Activated CD4-positive, alpha-beta T cell treated with anti-CD3 and anti-CD28 coated beads for 48 hours (primary cell): ENCODE data around the gene TTLL9.
A peak's percentile ranks its signal among the peaks of the same experiment; 100 is the strongest.
"Not testable (repeated sequence)": the region's sequence is repeated elsewhere in the genome, so short reads cannot be mapped to it uniquely, and the experiment has no call there.

Source experiments
- DNase-seq: peaks from one replicate; pipeline ENCODE4 v3.0.0-alpha.2; 2020

TTLL9 gene, protein sequence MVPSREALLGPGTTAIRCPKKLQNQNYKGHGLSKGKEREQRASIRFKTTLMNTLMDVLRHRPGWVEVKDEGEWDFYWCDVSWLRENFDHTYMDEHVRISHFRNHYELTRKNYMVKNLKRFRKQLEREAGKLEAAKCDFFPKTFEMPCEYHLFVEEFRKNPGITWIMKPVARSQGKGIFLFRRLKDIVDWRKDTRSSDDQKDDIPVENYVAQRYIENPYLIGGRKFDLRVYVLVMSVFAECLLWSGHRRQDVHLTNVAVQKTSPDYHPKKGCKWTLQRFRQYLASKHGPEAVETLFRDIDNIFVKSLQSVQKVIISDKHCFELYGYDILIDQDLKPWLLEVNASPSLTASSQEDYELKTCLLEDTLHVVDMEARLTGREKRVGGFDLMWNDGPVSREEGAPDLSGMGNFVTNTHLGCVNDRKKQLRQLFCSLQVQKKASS

DNA sequence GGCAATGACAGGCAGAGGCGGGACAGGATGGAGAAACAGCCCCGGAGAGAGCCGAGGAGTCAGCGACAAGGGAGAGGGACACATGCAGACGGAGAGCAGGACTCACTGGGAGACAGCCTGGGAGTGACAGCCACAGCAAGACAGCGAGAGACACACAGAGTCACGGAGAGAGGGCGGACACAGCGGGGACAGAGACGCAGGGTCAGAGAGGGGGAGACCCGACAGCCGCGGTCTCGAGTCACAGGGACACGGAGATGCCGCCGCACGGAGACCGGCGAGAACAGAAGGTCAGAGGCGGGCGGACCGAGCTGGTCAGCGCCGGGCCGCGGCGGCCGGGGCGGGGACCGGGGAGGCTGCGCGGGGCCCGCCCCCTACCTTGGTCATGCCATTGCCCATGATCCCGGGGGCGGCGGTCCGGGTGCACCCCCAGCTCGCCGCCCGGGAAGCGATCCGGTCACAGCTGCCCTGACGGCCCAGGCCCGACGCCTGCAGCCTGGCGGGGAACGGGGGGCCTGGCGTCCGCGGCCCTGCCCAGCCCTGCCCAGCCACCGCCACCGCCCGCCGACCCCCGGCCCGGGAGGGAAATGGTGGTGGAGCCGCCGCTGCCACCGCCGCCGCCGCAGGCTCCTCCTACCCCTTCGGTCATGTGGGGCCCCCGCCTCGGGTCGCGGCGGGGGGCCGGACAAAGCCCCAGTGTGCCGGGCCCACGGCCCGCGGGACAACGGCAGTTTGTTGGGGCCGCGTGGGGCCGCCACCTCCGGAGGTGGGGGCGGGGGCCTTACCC is at the start of gene TTLL9, which contains the start of gene DUSP15:
TTLL9 (plus strand) TSS at position 693 of the 784 bp plus-strand sequence. CDS start 493 bp downstream, outside the sequence.
DUSP15 (minus strand) TSS at position 586 of the 784 bp plus-strand sequence; CDS start at position 396, 190 bp downstream.
- DNase-seq: peak; percentile 14

DNA sequence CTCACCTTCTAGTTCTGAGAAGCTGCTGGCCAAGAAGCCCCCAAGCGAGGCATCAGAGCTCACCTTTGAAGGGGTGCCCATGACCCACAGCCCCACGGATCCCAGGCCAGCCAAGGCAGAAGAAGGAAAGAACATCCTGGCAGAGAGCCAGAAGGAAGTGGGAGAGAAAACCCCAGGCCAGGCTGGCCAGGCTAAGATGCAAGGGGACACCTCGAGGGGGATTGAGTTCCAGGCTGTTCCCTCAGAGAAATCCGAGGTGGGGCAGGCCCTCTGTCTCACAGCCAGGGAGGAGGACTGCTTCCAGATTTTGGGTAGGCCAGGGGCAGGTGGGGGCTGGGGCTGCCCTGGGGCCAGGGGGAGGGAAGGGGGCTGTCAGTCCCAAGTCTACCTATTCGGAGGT is 49.0 kb upstream of the TTLL9 start:
- DNase-seq: no peak

DNA sequence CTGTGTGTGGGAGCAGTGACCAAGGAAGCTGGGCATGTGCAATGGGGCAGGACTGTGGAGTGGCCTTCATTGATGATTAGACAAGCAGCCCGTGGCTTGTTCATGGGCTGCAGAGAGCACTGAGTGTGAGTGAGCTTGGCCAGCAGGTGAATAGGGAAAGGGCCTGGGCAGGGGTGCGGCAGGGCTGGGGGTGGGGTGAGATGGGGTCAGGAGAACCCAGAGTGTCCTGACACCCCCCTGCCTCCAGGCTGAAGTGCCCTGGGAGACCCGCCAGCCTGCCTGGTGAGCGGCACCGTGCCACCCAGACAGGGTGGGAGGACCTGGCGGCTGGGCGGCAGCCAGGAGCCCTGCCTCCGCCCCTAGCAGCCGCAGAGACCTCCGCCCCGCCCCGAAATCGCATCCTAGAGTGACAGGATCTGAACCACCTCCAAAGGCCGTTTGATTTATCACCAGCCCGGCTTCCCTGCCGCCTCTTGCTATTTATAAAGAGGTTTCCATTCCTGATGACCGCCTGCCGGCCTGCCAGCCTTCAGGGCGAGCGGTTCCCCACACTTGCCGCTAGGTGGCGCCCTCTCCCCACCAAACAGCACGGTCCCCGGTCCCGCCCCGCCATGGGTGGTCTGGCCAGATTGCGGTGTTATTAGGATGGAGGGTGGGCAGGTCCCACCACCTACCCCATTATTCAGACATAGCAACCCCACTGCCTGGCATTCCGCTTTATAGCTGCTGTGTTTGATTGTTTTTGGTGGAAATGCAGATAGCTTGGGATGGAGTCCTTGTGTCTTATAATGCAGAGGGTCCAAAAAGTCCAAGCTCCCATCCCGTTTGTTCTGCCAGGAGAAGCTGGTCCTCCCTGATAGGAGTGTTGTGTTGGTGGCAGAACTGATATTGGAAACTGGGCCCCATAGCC is 47.8 kb upstream of the TTLL9 start:
- peak; percentile 81 for DNase-seq

DNA sequence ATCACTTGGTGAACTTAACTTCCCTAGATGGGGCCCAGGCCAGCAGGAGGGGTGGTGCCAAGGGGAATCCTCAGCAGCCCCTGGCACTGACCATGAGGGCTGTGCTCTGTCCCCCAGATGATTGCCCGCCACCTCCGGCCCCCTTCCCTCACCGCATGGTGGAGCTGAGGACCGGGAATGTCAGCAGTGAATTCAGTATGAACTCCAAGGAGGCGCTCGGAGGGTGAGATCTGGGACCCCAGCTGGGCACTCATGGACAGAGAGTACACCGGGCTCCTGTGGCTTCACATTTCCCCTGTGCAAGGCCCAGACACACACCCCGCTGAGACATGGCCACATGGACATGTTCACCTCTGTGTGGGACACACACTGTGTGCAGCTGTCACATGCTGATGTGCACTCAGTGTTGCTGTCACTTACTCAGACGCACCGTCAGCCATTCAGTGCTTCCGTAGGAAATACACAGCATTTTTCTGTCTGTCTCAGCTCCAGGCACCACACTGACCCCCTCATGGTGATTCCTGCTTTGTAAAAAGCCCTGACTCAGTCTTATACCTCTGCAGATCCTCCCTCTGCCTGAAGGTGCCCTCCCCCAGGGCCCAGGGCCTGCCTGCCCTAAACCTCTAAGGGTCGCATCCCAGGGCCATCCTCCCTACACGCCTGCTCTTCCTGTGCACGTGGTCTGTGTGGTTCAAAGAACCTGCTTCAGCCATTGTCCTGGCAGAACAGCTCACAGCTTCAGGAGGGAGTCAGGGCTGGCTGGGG is 46.9 kb upstream of the TTLL9 start:
- no peak for DNase-seq

DNA sequence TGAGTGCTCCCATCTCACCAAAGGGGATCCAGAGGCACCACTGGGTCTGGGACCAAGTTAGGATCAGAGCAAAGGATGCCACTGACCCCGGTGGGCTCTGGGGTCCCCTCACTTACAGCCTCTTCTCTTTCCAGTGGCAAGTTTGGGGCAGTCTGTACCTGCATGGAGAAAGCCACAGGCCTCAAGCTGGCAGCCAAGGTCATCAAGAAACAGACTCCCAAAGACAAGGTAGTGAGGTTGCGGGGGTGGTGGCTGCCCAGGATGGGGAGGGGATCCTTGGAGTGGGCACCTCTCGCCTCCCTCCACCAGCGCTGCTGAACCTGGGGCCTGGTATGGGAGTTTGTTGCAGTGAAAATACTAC is 46.3 kb upstream of the TTLL9 start:
- no peak for DNase-seq

DNA sequence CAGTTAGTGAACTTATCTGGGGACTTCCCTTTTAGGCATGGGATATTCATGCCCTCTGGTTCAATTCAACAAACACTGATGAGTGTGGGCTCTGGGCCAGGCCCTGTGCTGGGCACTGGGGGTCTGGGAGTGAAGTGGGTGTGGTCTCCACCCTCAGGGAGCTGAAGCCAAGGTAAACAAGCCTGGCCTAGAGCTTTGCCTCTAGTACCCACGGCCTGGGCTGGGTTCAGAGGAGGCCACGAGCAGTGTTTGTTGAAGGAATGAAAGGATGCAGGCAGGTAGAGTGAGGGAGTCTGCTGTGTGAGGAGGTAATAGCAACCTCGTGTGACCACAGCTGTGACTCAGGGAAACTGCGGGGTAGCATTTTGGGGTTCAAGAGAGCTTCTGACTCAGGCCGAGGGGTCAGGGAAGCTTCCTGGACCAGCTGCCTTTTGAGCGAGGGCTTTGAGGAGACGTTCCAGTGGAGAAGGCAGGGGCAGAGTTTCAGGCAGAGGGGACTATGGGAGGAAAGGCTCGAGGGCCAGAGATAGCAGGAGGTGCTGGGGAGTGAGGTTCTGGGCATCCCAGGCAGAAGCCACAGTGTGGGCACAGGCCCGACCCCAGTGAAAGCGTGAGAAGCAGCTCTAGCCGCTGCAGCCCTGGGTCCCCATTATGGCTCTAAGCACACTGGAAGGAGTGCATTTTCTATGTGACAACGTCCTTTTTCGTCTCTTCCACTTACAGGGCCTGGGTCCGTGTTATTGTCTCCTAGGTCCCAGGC is 45.7 kb upstream of the TTLL9 start:
- DNase-seq: no peak

DNA sequence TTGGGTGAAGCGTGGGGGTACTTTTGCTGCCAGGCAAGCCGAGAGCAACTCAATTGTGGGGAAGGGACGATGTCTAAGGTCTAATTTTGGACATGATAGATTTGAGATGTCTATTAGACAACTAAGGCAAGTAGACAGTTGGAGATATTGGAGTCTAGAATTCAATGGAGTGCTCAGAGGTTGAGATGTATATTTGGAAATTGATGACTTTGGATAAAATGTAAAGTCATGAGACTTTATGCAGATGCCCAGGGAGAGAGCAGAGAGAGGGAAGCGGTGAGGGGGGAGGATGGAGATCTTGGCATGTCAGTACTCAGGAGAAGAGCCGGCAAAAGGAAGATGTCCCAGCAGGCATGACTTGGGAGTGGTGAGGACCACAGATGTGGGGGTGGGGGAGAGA is 44.4 kb upstream of the TTLL9 start:
- DNase-seq: no peak

DNA sequence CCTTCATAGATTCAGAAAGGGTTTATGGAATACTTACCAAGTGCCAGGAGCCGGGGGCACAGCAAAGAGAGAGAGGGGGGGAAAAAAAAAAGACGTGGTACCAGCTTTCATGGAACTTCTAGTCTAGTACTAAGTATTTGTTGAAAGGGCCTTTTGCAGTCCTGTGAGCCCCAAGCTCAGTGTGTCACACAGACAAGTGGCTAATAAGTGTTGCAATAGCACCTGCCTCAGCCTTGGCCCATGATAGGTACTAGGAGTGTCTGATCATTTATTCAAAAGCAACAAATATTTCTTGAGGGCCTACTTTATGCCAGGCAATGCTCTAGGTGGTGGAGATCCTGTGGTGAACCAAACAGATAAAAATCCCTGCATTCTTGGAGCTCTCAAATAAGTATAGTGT is 43.4 kb upstream of the TTLL9 start:
- no peak for DNase-seq

DNA sequence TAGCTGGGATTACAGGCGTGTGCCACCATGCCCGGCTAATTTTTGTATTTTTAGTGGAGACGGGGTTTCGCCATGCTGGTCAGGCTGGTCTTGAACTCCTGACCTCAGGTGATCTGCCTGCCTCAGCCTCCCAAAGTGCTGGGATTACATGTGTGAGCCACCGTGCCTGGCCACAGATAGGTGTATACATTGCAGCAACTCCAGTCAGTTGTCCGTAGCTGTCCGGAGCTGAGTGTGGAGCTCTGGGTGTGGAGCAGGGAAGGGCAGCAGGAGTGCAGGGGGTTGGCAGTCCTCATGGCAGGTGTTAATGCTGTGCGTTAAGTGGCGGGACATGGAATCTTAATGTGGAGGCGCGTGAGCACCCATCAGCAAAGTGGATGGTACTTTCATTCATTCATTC is 42.4 kb upstream of the TTLL9 start:
- DNase-seq: not testable (repeated sequence)

DNA sequence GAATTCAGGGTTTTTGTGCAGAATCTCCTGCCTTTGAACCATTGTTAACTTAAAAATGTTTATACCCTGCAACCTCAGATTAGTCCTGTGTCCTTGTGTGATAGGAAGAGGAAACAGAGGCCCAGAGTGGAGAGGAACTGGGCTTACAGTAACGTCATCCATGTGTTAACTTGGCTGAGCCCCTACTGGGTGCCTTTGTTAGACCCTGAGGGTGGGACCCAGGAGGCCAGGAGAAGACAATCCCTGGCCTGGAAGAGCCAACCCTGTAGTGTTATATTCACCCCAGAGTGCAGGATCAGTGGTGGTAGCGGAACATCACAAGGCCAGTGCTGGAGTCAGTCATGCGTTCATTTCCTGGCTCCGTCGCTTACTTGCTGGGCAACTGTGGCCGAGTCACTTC is 40.7 kb upstream of the TTLL9 start:
- no peak for DNase-seq

DNA sequence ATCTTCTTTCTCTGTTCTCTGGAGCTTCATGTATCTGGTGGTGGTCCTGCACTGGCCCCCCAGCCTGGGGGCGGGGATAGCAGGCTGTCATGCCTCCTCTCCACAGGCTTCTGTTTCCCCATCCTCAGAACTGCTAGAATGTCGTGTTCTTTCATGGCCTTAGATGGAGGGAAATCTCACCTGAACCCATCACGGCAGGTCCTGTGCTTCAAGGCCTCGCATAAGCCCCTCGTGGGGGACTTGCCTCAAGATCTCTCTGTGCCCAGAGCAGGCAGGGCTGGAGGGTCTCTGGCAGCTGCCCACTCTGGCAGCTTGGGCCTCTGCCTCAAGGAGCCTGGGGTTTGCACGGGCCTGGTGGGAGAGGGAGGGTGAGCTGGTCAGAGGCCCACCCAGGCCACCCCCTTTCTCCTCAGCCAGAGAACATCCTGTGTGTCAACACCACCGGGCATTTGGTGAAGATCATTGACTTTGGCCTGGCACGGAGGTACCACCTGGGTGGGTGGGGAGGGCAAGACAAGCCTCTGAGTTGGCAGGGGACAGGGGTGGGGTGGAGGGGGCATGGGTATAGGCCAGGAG is 39.9 kb upstream of the TTLL9 start:
- DNase-seq: no peak

DNA sequence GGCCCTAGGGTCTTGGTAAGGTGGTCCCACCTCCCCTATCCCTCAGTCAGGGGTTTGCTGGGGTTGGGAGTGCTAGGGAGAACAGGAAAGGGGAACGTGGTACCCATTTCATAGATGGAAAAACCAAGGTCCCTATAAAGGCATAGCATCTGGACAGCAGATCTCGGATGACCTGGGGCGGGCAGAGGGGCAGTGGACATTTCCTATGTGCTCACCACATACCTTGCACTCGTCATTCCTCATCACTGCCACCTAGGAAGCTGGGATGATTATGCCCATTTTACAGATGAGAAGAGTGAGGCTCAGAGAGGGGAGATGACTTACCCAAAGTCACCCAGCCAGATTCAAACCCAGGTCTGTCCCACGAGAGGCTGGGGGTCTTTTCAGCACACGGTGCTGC is 39.2 kb upstream of the TTLL9 start:
- no peak for DNase-seq

DNA sequence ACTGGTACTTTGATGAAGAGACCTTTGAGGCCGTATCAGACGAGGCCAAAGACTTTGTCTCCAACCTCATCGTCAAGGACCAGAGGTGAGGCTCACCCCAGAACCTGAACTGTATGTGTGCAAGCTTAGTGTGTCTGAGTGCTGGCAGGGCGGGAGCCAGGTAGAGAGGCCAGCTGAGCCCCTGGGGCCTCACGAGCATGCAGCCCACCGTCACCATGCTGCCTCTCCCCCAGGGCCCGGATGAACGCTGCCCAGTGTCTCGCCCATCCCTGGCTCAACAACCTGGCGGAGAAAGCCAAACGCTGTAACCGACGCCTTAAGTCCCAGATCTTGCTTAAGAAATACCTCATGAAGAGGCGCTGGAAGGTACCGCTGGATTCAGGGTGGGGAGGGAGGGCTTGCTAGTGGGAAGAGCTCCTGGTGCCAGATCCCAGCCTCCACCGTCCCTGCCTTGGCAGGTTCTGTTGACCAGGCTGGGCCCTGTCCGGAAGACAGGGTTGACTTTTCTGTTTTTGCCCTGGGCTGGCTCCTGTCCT is 38.6 kb upstream of the TTLL9 start:
- no peak for DNase-seq

DNA sequence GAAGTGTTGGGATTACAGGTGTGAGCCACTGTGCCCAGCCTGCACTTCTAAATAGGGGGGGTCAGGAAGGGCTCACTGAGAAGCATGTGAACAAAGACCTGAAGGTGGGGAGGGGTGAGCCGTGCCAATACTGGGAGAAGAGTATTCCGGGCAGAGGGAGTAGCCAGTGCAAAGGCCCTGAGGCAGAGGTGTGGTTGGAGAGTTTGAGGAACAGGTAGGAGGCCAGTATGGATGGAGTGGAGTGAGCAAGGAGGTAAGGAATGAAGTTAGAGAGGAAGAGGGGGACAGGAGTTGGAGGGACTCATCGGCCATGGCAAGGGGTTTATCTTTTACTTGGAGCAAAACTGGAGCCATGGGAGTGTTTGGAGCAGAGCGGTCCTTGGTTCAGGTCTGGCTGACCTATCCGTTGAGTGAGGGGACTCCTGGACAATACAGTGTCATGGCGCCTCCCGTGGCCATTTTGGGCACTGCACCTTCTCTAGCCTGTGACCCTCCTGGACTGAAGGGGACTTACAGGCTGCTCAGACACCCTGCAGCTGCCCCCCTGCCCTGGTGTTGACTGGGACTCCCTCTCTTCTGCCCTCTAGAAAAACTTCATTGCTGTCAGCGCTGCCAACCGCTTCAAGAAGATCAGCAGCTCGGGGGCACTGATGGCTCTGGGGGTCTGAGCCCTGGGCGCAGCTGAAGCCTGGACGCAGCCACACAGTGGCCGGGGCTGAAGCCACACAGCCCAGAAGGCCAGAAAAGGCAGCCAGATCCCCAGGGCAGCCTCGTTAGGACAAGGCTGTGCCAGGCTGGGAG is 37.1 kb upstream of the TTLL9 start:
- peak; percentile 78 for DNase-seq

DNA sequence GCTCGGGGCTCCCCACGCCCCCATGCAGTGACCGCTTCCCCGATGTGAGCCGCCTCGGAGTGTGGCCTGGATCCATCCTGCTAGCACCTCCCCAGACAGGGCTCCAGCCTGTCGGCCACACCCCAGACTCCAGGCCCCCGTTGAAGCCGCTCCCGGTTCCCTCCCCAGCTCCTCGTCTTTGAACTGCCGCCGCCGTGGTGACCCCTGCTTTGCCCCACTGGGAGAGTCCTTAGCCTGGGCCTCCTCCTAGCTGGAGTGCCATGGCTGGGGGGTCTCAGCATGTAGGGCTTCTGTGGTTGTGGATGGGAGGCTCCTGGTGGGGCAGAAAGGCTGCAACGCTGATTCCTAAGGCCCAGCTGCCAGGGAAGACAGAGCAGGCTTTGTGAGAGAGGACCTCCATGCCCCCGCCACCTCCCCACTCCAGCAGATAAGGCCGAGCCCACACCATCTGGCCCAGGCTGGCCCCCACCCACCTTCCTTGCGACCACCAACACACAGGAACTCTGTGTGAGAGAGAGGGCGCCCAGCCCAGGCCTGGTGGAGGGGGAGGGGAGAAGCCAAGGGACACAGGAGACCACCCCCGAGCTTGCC is 36.4 kb upstream of the TTLL9 start:
- no peak for DNase-seq

DNA sequence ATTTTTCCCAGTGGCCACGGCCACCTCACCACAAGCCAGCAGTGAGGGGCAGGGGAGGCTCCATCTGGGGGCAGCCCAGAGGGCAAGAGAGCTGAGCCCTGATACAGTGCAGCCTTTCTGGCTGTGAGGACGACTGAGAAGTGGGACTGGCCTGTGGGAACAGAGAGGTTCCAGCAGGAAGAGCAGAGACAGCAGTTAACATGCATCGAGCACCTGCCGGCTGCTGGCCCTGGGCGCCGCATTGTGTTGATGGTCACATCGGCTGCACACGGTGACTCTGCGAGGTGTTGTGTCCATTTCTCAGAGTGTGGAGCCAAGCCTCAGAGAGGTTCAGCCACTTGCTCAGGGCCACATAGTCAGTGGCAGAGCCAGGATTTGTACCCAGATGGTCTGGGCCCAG is 34.9 kb upstream of the TTLL9 start:
- no peak for DNase-seq

DNA sequence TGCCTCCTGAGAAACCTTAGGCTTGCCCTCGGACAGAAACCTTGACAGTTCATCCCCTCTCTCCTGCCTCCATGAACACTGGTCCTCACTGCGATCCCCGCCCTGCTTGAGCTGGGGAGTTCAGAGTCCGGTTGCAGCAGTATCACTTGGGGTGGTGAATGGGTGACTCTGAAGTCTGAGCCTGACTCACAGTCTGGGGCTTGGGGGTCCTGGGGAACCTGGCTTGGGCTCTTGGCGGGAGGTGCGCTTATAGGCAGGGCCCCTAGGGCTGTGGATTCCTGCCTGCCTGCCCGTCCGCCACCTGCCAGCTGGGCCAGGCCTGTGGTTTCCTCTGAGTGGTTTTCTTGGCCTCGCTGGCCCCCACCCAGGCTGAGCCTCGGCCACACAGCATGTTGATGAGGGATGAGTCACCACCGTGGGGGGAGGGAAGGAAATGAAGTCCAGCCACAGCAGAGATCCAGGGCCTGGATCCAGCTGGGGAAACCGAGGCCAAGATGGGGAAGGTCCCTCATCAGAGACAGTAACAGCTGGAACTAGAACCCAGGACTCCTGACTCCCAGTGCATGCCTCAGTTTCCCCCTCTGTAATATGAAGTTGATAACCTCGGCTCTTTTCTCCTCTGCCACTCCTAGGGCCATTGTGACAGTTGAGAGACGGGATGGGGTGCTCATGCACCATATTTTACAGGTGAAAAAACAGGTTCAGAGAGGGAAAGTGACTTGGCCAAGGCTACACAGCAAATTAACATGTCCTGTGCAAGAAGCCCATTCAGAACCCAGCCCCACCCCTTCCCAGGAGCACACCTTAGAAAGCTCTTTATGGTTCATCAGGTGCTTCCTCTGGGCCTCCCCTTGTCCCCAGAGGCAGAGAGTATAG is 34.2 kb upstream of the TTLL9 start:
- DNase-seq: no peak

DNA sequence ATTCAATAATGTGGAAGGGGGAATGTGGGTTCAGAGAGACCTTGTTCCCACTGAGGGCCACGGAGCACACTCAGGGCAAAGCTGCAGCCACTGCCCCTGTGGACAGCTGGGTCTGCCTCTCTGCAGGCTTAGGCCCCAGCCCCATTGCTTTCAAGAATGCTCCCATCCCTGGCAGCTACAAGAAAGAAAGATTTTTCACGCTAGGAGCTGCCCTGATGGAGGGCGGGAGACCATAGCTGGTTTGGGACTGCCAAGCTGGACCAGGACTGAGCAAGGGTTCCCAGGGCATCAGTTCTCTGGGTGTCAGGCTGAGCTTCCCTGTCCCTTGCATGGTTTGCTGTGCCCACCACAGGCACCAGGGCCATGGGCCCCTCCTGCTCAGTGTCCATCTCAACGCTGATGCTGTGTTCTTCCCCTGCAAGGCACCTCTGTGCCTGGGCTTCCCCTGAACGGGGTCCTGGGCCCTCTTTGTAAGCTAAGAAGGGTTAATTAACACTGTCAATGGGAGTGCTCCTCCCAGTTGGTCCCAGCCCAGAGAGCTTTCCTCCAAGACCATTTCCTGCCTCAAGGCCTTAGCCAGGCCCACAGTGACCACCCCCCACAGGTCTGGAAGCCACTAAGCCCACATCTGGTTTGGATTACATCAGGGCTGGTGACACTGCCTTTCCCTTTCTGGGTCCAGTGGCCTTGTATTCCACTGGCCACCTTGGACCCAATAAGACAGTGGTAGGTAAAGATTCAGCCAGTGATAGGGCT is 33.4 kb upstream of the TTLL9 start:
- DNase-seq: no peak
